ENCODE measurements around the gene POU1F1.
"Not testable (repeated sequence)": the region's sequence is repeated elsewhere in the genome, so short reads cannot be mapped to it uniquely, and the experiment has no call there.

The POU1F1 gene

GRCh38 chr3:87276484-87276883 lies at the start of gene POU1F1:
Gene POU1F1 (minus strand): TSS chr3:87276584. CDS start chr3:87276462, 122 bp downstream.
- Histone ChIP-seq H3K36me3 (ENCODE audit: control insufficient read depth in 1 of 2, insufficient read depth in 2 of 2, low read length in 2 of 2) (no peaks in the 10 kb centered on the region), H3K9me3 (ENCODE audit: control insufficient read depth in 1 of 2, low read length in 2 of 2) (no peaks in the 10 kb centered on the region), H3K4me3 (ENCODE audit: low read depth in 1 of 2, low read length in 2 of 2) (no peak within 1 kb of the TSS), H3K27ac (ENCODE audit: low read length) (no peak within 1 kb of the TSS), H3K4me1 (ENCODE audit: control insufficient read depth in 1 of 2, insufficient read depth in 2 of 2, low read length in 2 of 2) (no peaks in the 10 kb centered on the region), H3K27me3 (ENCODE audit: low read depth, low read length) (no peaks in the 10 kb centered on the region)

- Histone ChIP-seq H3K4me1 (ENCODE audit: control insufficient read depth in 1 of 2, insufficient read depth in 2 of 2, low read length in 2 of 2) (no peaks in the 10 kb centered on the region), H3K36me3 (ENCODE audit: control insufficient read depth in 1 of 2, insufficient read depth in 2 of 2, low read length in 2 of 2) (no peaks in the 10 kb centered on the region), H3K27ac (ENCODE audit: low read length) (no peak overlapping the region), H3K27me3 (ENCODE audit: low read depth, low read length) (no peaks in the 10 kb centered on the region), H3K9me3 (ENCODE audit: control insufficient read depth in 1 of 2, low read length in 2 of 2) (no peaks in the 10 kb centered on the region), H3K4me3 (ENCODE audit: low read depth in 1 of 2, low read length in 2 of 2) (no peak overlapping the region)
Observed at GRCh38 chr3:87324609-87325008, 48.2 kb upstream of the POU1F1 start.

GRCh38 chr3:87320756-87321626 lies 44.6 kb upstream of the POU1F1 start:
- H3K4me3 ChIP-seq (ENCODE audit: low read depth in 1 of 2, low read length in 2 of 2), result no peak overlapping the region
- H3K9me3 ChIP-seq (ENCODE audit: control insufficient read depth in 1 of 2, low read length in 2 of 2), result no peaks in the 10 kb centered on the region
- no peaks in the 10 kb centered on the region for H3K27me3 ChIP-seq (ENCODE audit: low read depth, low read length)
- H3K36me3 ChIP-seq (ENCODE audit: control insufficient read depth in 1 of 2, insufficient read depth in 2 of 2, low read length in 2 of 2), result no peaks in the 10 kb centered on the region
- H3K27ac ChIP-seq (ENCODE audit: low read length), result no peak overlapping the region
- H3K4me1 ChIP-seq (ENCODE audit: control insufficient read depth in 1 of 2, insufficient read depth in 2 of 2, low read length in 2 of 2), result no peaks in the 10 kb centered on the region

- Histone ChIP-seq H3K4me3 (ENCODE audit: low read depth in 1 of 2, low read length in 2 of 2) (no peak overlapping the region), H3K36me3 (ENCODE audit: control insufficient read depth in 1 of 2, insufficient read depth in 2 of 2, low read length in 2 of 2) (no peaks in the 10 kb centered on the region), H3K27me3 (ENCODE audit: low read depth, low read length) (no peaks in the 10 kb centered on the region), H3K27ac (ENCODE audit: low read length) (no peak overlapping the region), H3K9me3 (ENCODE audit: control insufficient read depth in 1 of 2, low read length in 2 of 2) (no peaks in the 10 kb centered on the region), H3K4me1 (ENCODE audit: control insufficient read depth in 1 of 2, insufficient read depth in 2 of 2, low read length in 2 of 2) (no peaks in the 10 kb centered on the region)
Observed at GRCh38 chr3:87318617-87319021, 42.2 kb upstream of the POU1F1 start.

- Histone ChIP-seq H3K27ac (ENCODE audit: low read length) (no peak overlapping the region), H3K36me3 (ENCODE audit: control insufficient read depth in 1 of 2, insufficient read depth in 2 of 2, low read length in 2 of 2) (no peaks in the 10 kb centered on the region), H3K4me1 (ENCODE audit: control insufficient read depth in 1 of 2, insufficient read depth in 2 of 2, low read length in 2 of 2) (no peaks in the 10 kb centered on the region), H3K27me3 (ENCODE audit: low read depth, low read length) (no peaks in the 10 kb centered on the region), H3K4me3 (ENCODE audit: low read depth in 1 of 2, low read length in 2 of 2) (no peak overlapping the region), H3K9me3 (ENCODE audit: control insufficient read depth in 1 of 2, low read length in 2 of 2) (no peaks in the 10 kb centered on the region)
Observed at GRCh38 chr3:87317779-87318178, 41.4 kb upstream of the POU1F1 start.

GRCh38 chr3:87313641-87314040 lies 37.3 kb upstream of the POU1F1 start:
- no peak overlapping the region for H3K27ac ChIP-seq (ENCODE audit: low read length)
- no peaks in the 10 kb centered on the region for H3K9me3 ChIP-seq (ENCODE audit: control insufficient read depth in 1 of 2, low read length in 2 of 2)
- H3K4me1 ChIP-seq (ENCODE audit: control insufficient read depth in 1 of 2, insufficient read depth in 2 of 2, low read length in 2 of 2), result no peaks in the 10 kb centered on the region
- H3K4me3 ChIP-seq (ENCODE audit: low read depth in 1 of 2, low read length in 2 of 2), result no peak overlapping the region
- no peaks in the 10 kb centered on the region for H3K36me3 ChIP-seq (ENCODE audit: control insufficient read depth in 1 of 2, insufficient read depth in 2 of 2, low read length in 2 of 2)
- H3K27me3 ChIP-seq (ENCODE audit: low read depth, low read length), result no peaks in the 10 kb centered on the region

GRCh38 chr3:87311309-87311708 lies 34.9 kb upstream of the POU1F1 start:
- Histone ChIP-seq H3K36me3 (ENCODE audit: control insufficient read depth in 1 of 2, insufficient read depth in 2 of 2, low read length in 2 of 2) (no peaks in the 10 kb centered on the region), H3K27ac (ENCODE audit: low read length) (no peak overlapping the region), H3K4me3 (ENCODE audit: low read depth in 1 of 2, low read length in 2 of 2) (no peak overlapping the region), H3K4me1 (ENCODE audit: control insufficient read depth in 1 of 2, insufficient read depth in 2 of 2, low read length in 2 of 2) (no peaks in the 10 kb centered on the region), H3K9me3 (ENCODE audit: control insufficient read depth in 1 of 2, low read length in 2 of 2) (no peaks in the 10 kb centered on the region), H3K27me3 (ENCODE audit: low read depth, low read length) (no peaks in the 10 kb centered on the region)

GRCh38 chr3:87309601-87310000 lies 33.2 kb upstream of the POU1F1 start:
- H3K27me3 ChIP-seq (ENCODE audit: low read depth, low read length), result no peaks in the 10 kb centered on the region
- peaks cover 0 to 2% of the 10 kb centered on the region in 2 donors for H3K9me3 ChIP-seq (ENCODE audit: control insufficient read depth in 1 of 2, low read length in 2 of 2)

GRCh38 chr3:87307805-87308204 lies 31.4 kb upstream of the POU1F1 start:
- Histone ChIP-seq H3K36me3 (ENCODE audit: control insufficient read depth in 1 of 2, insufficient read depth in 2 of 2, low read length in 2 of 2) (no peaks in the 10 kb centered on the region), H3K27me3 (ENCODE audit: low read depth, low read length) (no peaks in the 10 kb centered on the region)

More at GRCh38 chr3:87309601-87310000, 33.2 kb upstream of the POU1F1 start:
- no peak overlapping the region for H3K27ac ChIP-seq (ENCODE audit: low read length)
- H3K4me3 ChIP-seq (ENCODE audit: low read depth in 1 of 2, low read length in 2 of 2), result no peak overlapping the region
- no peaks in the 10 kb centered on the region for H3K4me1 ChIP-seq (ENCODE audit: control insufficient read depth in 1 of 2, insufficient read depth in 2 of 2, low read length in 2 of 2)
- no peaks in the 10 kb centered on the region for H3K36me3 ChIP-seq (ENCODE audit: control insufficient read depth in 1 of 2, insufficient read depth in 2 of 2, low read length in 2 of 2)

GRCh38 chr3:87305517-87305916 lies 29.1 kb upstream of the POU1F1 start:
- Histone ChIP-seq H3K4me1 (ENCODE audit: control insufficient read depth in 1 of 2, insufficient read depth in 2 of 2, low read length in 2 of 2) (no peaks in the 10 kb centered on the region), H3K27me3 (ENCODE audit: low read depth, low read length) (no peaks in the 10 kb centered on the region), H3K9me3 (ENCODE audit: control insufficient read depth in 1 of 2, low read length in 2 of 2) (peaks cover 0 to 2% of the 10 kb centered on the region in 2 donors), H3K27ac (ENCODE audit: low read length) (no peak overlapping the region), H3K4me3 (ENCODE audit: low read depth in 1 of 2, low read length in 2 of 2) (no peak overlapping the region), H3K36me3 (ENCODE audit: control insufficient read depth in 1 of 2, insufficient read depth in 2 of 2, low read length in 2 of 2) (no peaks in the 10 kb centered on the region)

More at GRCh38 chr3:87307805-87308204, 31.4 kb upstream of the POU1F1 start:
- Histone ChIP-seq H3K4me1 (ENCODE audit: control insufficient read depth in 1 of 2, insufficient read depth in 2 of 2, low read length in 2 of 2) (no peaks in the 10 kb centered on the region), H3K9me3 (ENCODE audit: control insufficient read depth in 1 of 2, low read length in 2 of 2) (peaks cover 0 to 2% of the 10 kb centered on the region in 2 donors), H3K27ac (ENCODE audit: low read length) (no peak overlapping the region), H3K4me3 (ENCODE audit: low read depth in 1 of 2, low read length in 2 of 2) (no peak overlapping the region)

GRCh38 chr3:87305031-87305430 lies 28.6 kb upstream of the POU1F1 start:
- not testable (repeated sequence) for H3K9me3 ChIP-seq (ENCODE audit: control insufficient read depth in 1 of 2, low read length in 2 of 2)

More at GRCh38 chr3:87305031-87305430, 28.6 kb upstream of the POU1F1 start:
- not testable (repeated sequence) for H3K4me1 ChIP-seq (ENCODE audit: control insufficient read depth in 1 of 2, insufficient read depth in 2 of 2, low read length in 2 of 2); H3K4me3 ChIP-seq (ENCODE audit: low read depth in 1 of 2, low read length in 2 of 2); H3K36me3 ChIP-seq (ENCODE audit: control insufficient read depth in 1 of 2, insufficient read depth in 2 of 2, low read length in 2 of 2); H3K27ac ChIP-seq (ENCODE audit: low read length); H3K27me3 ChIP-seq (ENCODE audit: low read depth, low read length)
